ENCODE measurements around the gene SEMA4C. TPM values are rescaled to one million over a fixed set of nuclear protein-coding genes. Genes with fewer than 3 reads are reported as not detected.

The SEMA4C gene
- total and polyA plus RNA-seq, 2 of the 4 experiments (the other 2 are of a cell fraction) = 15.8 to 24.3 TPM

GRCh38 chr2:96842600-96842999 is 27.3 kb downstream of the SEMA4C start:
- no peak for TF ChIP-seq BHLHE40 (IDR thresholded peaks at IDR 0.05; ENCODE audit: low read depth, low read length)
- TF ChIP-seq FOS (IDR thresholded peaks at IDR 0.05; ENCODE audit: low read depth, low read length) = no peak
- TF ChIP-seq MAZ (IDR thresholded peaks at IDR 0.05; ENCODE audit: borderline replicate concordance, low read depth, low read length) = no peak
- no peak for TF ChIP-seq USF2 (IDR thresholded peaks at IDR 0.05; ENCODE audit: low read depth, low read length)
- no peak for TF ChIP-seq MXI1 (IDR thresholded peaks at IDR 0.05; ENCODE audit: borderline replicate concordance, low read depth, low read length)
- TF ChIP-seq SMC3 (IDR thresholded peaks at IDR 0.05; ENCODE audit: low read depth, low read length) = no peak
- no peak for TF ChIP-seq RFX5 (IDR thresholded peaks at IDR 0.05; ENCODE audit: low read depth, low read length)
- no peak for TF ChIP-seq RAD21 (IDR thresholded peaks at IDR 0.05; ENCODE audit: low read length)
- TF ChIP-seq ELK1 (IDR thresholded peaks at IDR 0.05; ENCODE audit: borderline replicate concordance, low read depth, low read length) = no peak
- no peak for TF ChIP-seq CTCF (conservative IDR thresholded peaks at IDR 0.05; ENCODE audit: low read depth, low read length)
- no peak for TF ChIP-seq MAFK (IDR thresholded peaks at IDR 0.05; ENCODE audit: low read depth, low read length)
- H2AFZ ChIP-seq (replicated peaks; ENCODE audit: low read length, poor library complexity) = no peak overlapping the region
- no peak overlapping the region for H2AK9ac ChIP-seq (replicated peaks; ENCODE audit: low read depth, low read length, poor library complexity)
- H3K18ac ChIP-seq (ENCODE audit: low read depth, low read length) = no peak overlapping the region
- WGBS, 2 experiments (ENCODE audit: extremely low coverage in 2 of 2, insufficient read length in 1 of 2) = 75% methylated on average over 5 of the region's 7 CpGs; no CpG with 5 or more reads in 1 of the 2 experiments
- H3K4ac ChIP-seq (ENCODE audit: low read depth, low read length) = no peak overlapping the region
- no peak for DNase-seq
- H4K5ac ChIP-seq (ENCODE audit: low read depth, low read length) = no peak overlapping the region
- H3K14ac ChIP-seq (replicated peaks; ENCODE audit: low read depth, low read length) = no peak overlapping the region
- H2BK15ac ChIP-seq (ENCODE audit: low read depth, low read length) = no peak overlapping the region
- H3K9me1 ChIP-seq (ENCODE audit: insufficient read depth, low read length) = no peaks in the 10 kb centered on the region
- peaks cover 7% of the 10 kb centered on the region for H3K36me3 ChIP-seq (ENCODE audit: control insufficient read depth, insufficient read depth, low read length)
- H2AK5ac ChIP-seq (ENCODE audit: low read depth, low read length) = no peak overlapping the region
- no peak overlapping the region for H2BK120ac ChIP-seq (ENCODE audit: low read depth, low read length)
- no peak overlapping the region for H3K23ac ChIP-seq (ENCODE audit: low read depth, low read length)
- dilution Hi-C loops (cut with HindIII; ENCODE audit: low sequenced_read_pairs, unreplicated experiment) = no loop called here
- no peak overlapping the region for H4K8ac ChIP-seq (ENCODE audit: low read depth in 2 of 2, low read length in 2 of 2)
- no peak overlapping the region for H3K4me2 ChIP-seq (ENCODE audit: low read depth, low read length)
- H4K20me1 ChIP-seq (ENCODE audit: insufficient read depth, low read length) = no peaks in the 10 kb centered on the region; the same call in 1 of the 2 replicates
- H4K91ac ChIP-seq (ENCODE audit: insufficient read depth, low read depth, low read length) = no peak overlapping the region
- H3K4me3 ChIP-seq (ENCODE audit: insufficient read depth, low read depth, low read length) = no peak overlapping the region
- in situ Hi-C loops (cut with MboI; ENCODE audit: low sequenced_read_pairs) = no loop called here
- H3K9ac ChIP-seq (ENCODE audit: low read depth, low read length) = no peak overlapping the region
- H3K9me3 ChIP-seq (ENCODE audit: control insufficient read depth, insufficient read depth, low read length) = no peaks in the 10 kb centered on the region
- BruUV-seq (replicated peaks) = no TSS peak
- no peak overlapping the region for H2BK5ac ChIP-seq (ENCODE audit: low read depth, low read length, poor library complexity, severe bottlenecking)
- H3K79me1 ChIP-seq (ENCODE audit: low read depth in 1 of 2, low read length in 2 of 2) = no peaks in the 10 kb centered on the region
- H3K56ac ChIP-seq (ENCODE audit: extremely low read depth, insufficient read depth, low read length) = no peak overlapping the region
- ChIA-PET CTCF (no interaction called here), POLR2A (ENCODE audit: unreplicated experiment) (no interaction called here)
- H3K4me1 ChIP-seq (ENCODE audit: control insufficient read depth, insufficient read depth, low read length) = no peaks in the 10 kb centered on the region
- no peak for ATAC-seq (ENCODE audit: low read depth)
- no peak overlapping the region for H3K27ac ChIP-seq (ENCODE audit: insufficient read depth, low read length)
- H3K27me3 ChIP-seq (ENCODE audit: control insufficient read depth, insufficient read depth, low read length) = no peaks in the 10 kb centered on the region
- intact Hi-C loops (cut with micrococcal nuclease) = no loop called here
- no peak overlapping the region for H2BK20ac ChIP-seq (ENCODE audit: low read depth, low read length)
